Naive thymus-derived CD4-positive, alpha-beta T cell (primary cell): Measurements from ENCODE around the gene CD248. TPM values are rescaled to one million over a fixed set of nuclear protein-coding genes. Genes with fewer than 3 reads are reported as not detected.
A peak's percentile ranks its signal among the peaks of the same experiment; 100 is the strongest.

Source experiments
- ATAC-seq: fragments of 150-1000 bp; cut with Tn5 transposase; 2 replicates; pipeline ENCODE4 v1.10.0; 2021; ENCODE audit warnings: mild to moderate bottlenecking, moderate library complexity
- CTCF ChIA-PET: fragments of 350-600 bp; sonication (Branson Sonifier 250); formaldehyde crosslinking; loops from one replicate; lab custom pipeline; 2021; ENCODE audit warnings: antibody characterized with exemption; lab: Charles Lee
- POLR2A ChIA-PET: fragments of 350-600 bp; sonication (Branson Sonifier 250); formaldehyde crosslinking; loops from one replicate; lab custom pipeline; 2021; ENCODE audit warnings: antibody characterized with exemption, inconsistent platforms; lab: Charles Lee
- DNase-seq, 9 donors: peaks; one replicate each; pipeline versions ENCODE4 v3.0.0 to v3.0.0-alpha.2; 2020 to 2022; ENCODE audit warnings: mixed read lengths in 1 of 9
- H3K27ac ChIP-seq: one replicate; pipeline ENCODE4 v1.7.0; 2013; ENCODE audit warnings: mild to moderate bottlenecking, low read depth, low read length, moderate library complexity
- H3K27me3 ChIP-seq, 2 donors: one replicate each; pipeline ENCODE4 v1.7.0; 2013; ENCODE audit warnings: low read length in 2 of 2, mild to moderate bottlenecking in 2 of 2, moderate library complexity in 2 of 2; ENCODE audit not compliant: control insufficient read depth in 2 of 2, insufficient read depth in 2 of 2
- H3K36me3 ChIP-seq, 3 experiments: 1 replicate in 2 of 3; 2 replicates in 1 of 3; pipeline ENCODE4 v1.7.0; 2013; ENCODE audit warnings: low read length in 3 of 3, mild to moderate bottlenecking in 3 of 3, moderate library complexity in 1 of 3; ENCODE audit not compliant: insufficient read depth in 3 of 3, control insufficient read depth in 2 of 3
- H3K4me1 ChIP-seq, 2 donors: one replicate each; pipeline ENCODE4 v1.7.0; 2013; ENCODE audit warnings: low read length in 2 of 2, mild to moderate bottlenecking in 2 of 2, moderate library complexity in 1 of 2; ENCODE audit not compliant: control insufficient read depth in 2 of 2, insufficient read depth in 2 of 2
- H3K4me3 ChIP-seq: 2 replicates; pipeline ENCODE4 v1.7.0; 2013; ENCODE audit warnings: mild to moderate bottlenecking, low read length
- H3K9me3 ChIP-seq, 3 experiments: 1 replicate in 2 of 3; 2 replicates in 1 of 3; pipeline ENCODE4 v1.7.0; 2013; ENCODE audit warnings: low read length in 3 of 3; ENCODE audit not compliant: control insufficient read depth in 2 of 3
- H3K27ac Mint-ChIP-seq, 9 donors: one replicate each; pipeline ENCODE4 v1.8.0; 2020 to 2022; ENCODE audit warnings: mixed read lengths in 9 of 9, mild to moderate bottlenecking in 8 of 9, moderate library complexity in 5 of 9, inconsistent platforms in 2 of 9
- H3K27me3 Mint-ChIP-seq, 5 donors: one replicate each; pipeline ENCODE4 v1.8.0; 2021 to 2022; ENCODE audit warnings: mixed read lengths in 5 of 5, mild to moderate bottlenecking in 1 of 5
- H3K36me3 Mint-ChIP-seq, 5 donors: one replicate each; pipeline ENCODE4 v1.8.0; 2020 to 2022; ENCODE audit warnings: mixed read lengths in 5 of 5, mild to moderate bottlenecking in 3 of 5, inconsistent platforms in 1 of 5
- H3K4me1 Mint-ChIP-seq, 7 donors: one replicate each; pipeline ENCODE4 v1.8.0; 2020 to 2022; ENCODE audit warnings: mixed read lengths in 7 of 7, mild to moderate bottlenecking in 3 of 7, inconsistent platforms in 1 of 7
- H3K4me3 Mint-ChIP-seq, 10 donors: one replicate each; pipeline ENCODE4 v1.8.0; 2020 to 2022; ENCODE audit warnings: mild to moderate bottlenecking in 10 of 10, mixed read lengths in 10 of 10, moderate library complexity in 6 of 10, inconsistent platforms in 2 of 10
- H3K9me3 Mint-ChIP-seq, 11 donors: one replicate each; pipeline ENCODE4 v1.8.0; 2020 to 2022; ENCODE audit warnings: mixed read lengths in 11 of 11, mild to moderate bottlenecking in 4 of 11, inconsistent platforms in 1 of 11, moderate library complexity in 1 of 11
- intact Hi-C, 2 donors: fragments of 100-400 bp; cut with micrococcal nuclease; formaldehyde crosslinking; loops; one replicate each; pipeline ENCODE4 v1.15.1; 2023
- polyA plus RNA-seq, 2 donors: library from polyadenylated mRNA; unstranded; fragments of 300-500 nt; fragmentation: Illumina TruSeq; gene quantifications; one replicate each; pipeline ENCODE4 v1.2.3, GENCODE V29; 2021
- total RNA-seq, 6 experiments: library from RNA in 5 of 6; stranded (reverse) in 5 of 6; gene quantifications; 1 replicate in 5 of 6; 2 replicates in 1 of 6; pipeline ENCODE4 v1.2.3 and lab custom pipeline; 2021 to 2026

Gene CD248
- total and polyA plus RNA-seq, 7 experiments from 2014 or later, result 0.36 to 10.9 (median 2.5) TPM

DNA sequence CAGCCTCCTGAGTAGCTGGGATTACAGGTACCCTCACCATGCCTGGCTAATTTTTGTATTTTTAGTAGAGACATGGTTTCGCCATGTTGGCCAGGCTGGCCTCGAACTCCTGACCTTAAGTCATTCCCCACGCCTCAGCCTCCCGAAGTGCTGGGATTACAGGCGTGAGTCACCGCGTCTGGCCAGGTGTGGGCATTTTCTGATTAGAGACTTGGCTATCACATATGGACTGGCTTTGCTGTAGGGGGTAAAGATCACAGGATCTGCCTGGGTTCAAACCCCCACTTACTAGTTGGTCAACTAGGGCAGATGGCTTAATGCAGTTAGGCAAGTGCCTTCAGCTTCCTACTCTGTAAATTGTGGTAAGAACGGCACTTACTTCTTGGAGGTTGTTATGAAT lies 6.5 kb downstream of the CD248 start:
- Histone ChIP-seq H3K27me3 (no peaks in the 10 kb centered on the region), H3K9me3 (no peaks in the 10 kb centered on the region), H3K27ac (no peak overlapping the region), H3K36me3 (no peaks in the 10 kb centered on the region), H3K4me1 (peaks cover 11 to 29% of the 10 kb centered on the region in 2 donors), H3K4me3 (no peak overlapping the region)
- H3K4me1 Mint-ChIP-seq, result peaks cover 10 to 24% (median 19%) of the 10 kb centered on the region in 7 donors
- no peak overlapping the region for H3K4me3 Mint-ChIP-seq
- ATAC-seq (no peak), DNase-seq (no peak)
- H3K27ac Mint-ChIP-seq, result peak overlapping the region in 1 of 9 donors; percentile 2
- no peaks in the 10 kb centered on the region for H3K36me3 Mint-ChIP-seq
- no peaks in the 10 kb centered on the region for H3K9me3 Mint-ChIP-seq
- CTCF ChIA-PET, result interaction anchor here (0.6 to 4.6 kb wide), 4 partner anchors 19 to 80 kb away, joined by 3 to 58 read pairs (median 32); partner anchors contain the start of gene YIF1A
- peaks cover 0 to 2% (median 0%) of the 10 kb centered on the region in 5 donors for H3K27me3 Mint-ChIP-seq
- intact Hi-C loops, result no loop called here
- POLR2A ChIA-PET, result interaction anchor here (4.0 kb wide), 1 partner anchor 36 kb away, joined by 68 read pairs; the partner anchor contains the start of genes B4GAT1 and BRMS1

DNA sequence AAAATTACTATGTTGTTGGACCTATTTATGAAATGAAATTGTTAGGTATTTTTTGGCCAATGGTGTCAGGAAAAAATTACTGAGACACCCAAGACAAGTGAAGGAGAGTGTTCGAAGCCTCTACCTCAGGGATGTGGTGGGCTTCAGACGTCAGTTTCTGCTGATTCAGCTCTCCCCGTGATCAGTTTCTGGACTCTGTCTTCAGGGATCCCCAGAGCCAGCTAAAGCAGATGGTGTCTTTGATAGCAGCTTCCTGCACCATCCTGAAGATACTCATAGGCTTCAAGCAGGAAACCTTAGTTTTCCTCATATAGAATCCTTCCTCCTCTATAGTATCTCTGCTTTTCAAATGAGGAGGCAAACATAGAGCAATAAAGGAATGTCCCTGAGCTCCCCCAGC lies 7.4 kb downstream of the CD248 start:
- H3K27me3 Mint-ChIP-seq, result peaks cover 0 to 2% (median 0%) of the 10 kb centered on the region in 5 donors
- Histone ChIP-seq H3K36me3 (no peaks in the 10 kb centered on the region), H3K27me3 (no peaks in the 10 kb centered on the region), H3K4me1 (peaks cover 11 to 21% of the 10 kb centered on the region in 2 donors), H3K4me3 (no peak overlapping the region), H3K9me3 (no peaks in the 10 kb centered on the region), H3K27ac (no peak overlapping the region)
- peak overlapping the region in 1 of 9 donors; percentile 67 for H3K27ac Mint-ChIP-seq
- ChIA-PET CTCF (interaction anchor here (4.6 kb wide), 1 partner anchor 76 kb away, joined by 53 read pairs; no protein-coding TSS in a partner anchor), POLR2A (interaction anchor here (0.6 to 0.9 kb wide), 4 partner anchors 11 to 975 kb away, joined by 3 to 4 read pairs (median 3); no protein-coding TSS in a partner anchor)
- ATAC-seq, result no peak
- no peaks in the 10 kb centered on the region for H3K9me3 Mint-ChIP-seq
- no peaks in the 10 kb centered on the region for H3K36me3 Mint-ChIP-seq
- H3K4me1 Mint-ChIP-seq, result peaks cover 7 to 19% (median 13%) of the 10 kb centered on the region in 7 donors
- intact Hi-C loops, result no loop called here
- no peak overlapping the region for H3K4me3 Mint-ChIP-seq
- DNase-seq, result no peak

- Histone ChIP-seq H3K4me1 (no peaks in the 10 kb centered on the region), H3K4me3 (no peak overlapping the region), H3K27me3 (no peaks in the 10 kb centered on the region), H3K9me3 (no peaks in the 10 kb centered on the region), H3K36me3 (no peaks in the 10 kb centered on the region), H3K27ac (no peak overlapping the region)
- intact Hi-C loops, result no loop called here
- Mint-ChIP-seq H3K9me3 (no peaks in the 10 kb centered on the region), H3K27ac (no peak overlapping the region), H3K4me1 (no peaks in the 10 kb centered on the region), H3K27me3 (peaks cover 0 to 2% (median 0%) of the 10 kb centered on the region in 5 donors), H3K36me3 (no peaks in the 10 kb centered on the region), H3K4me3 (no peak overlapping the region)
- POLR2A ChIA-PET, result interaction anchor here (1.0 kb wide), 1 partner anchor 14 kb away, joined by 3 read pairs; the partner anchor contains the start of gene YIF1A
- no peak for DNase-seq
- no peak for ATAC-seq
- CTCF ChIA-PET, result interaction anchor here (0.9 to 2.2 kb wide), 2 partner anchors 9 to 86 kb away, joined by 4 read pairs; no protein-coding TSS in a partner anchor
Observed at GRCh38 chr11:66302656-66303055, 14.2 kb downstream of the CD248 start.

GRCh38 chr11:66299186-66299585 lies 17.7 kb downstream of the CD248 start:
- Mint-ChIP-seq H3K4me3 (no peak overlapping the region), H3K36me3 (no peaks in the 10 kb centered on the region), H3K27ac (no peak overlapping the region), H3K9me3 (no peaks in the 10 kb centered on the region), H3K27me3 (peaks cover 0 to 4% (median 0%) of the 10 kb centered on the region in 5 donors), H3K4me1 (no peaks in the 10 kb centered on the region)
- no peak overlapping the region for H3K4me3 ChIP-seq
- no peaks in the 10 kb centered on the region for H3K4me1 ChIP-seq
- intact Hi-C loops, result no loop called here
- no peaks in the 10 kb centered on the region for H3K36me3 ChIP-seq
- no peak for DNase-seq
- no peaks in the 10 kb centered on the region for H3K27me3 ChIP-seq
- ChIA-PET CTCF (interaction anchor here (0.6 kb wide), 1 partner anchor 98 kb away, joined by 3 read pairs; no protein-coding TSS in a partner anchor), POLR2A (interaction anchor here (1.4 to 1.8 kb wide), 2 partner anchors 10 to 11 kb away, joined by 3 to 7 read pairs; partner anchors contain the start of gene YIF1A)
- H3K9me3 ChIP-seq, result no peaks in the 10 kb centered on the region
- H3K27ac ChIP-seq, result no peak overlapping the region
- no peak for ATAC-seq

- Mint-ChIP-seq H3K27me3 (peaks cover 5 to 16% (median 10%) of the 10 kb centered on the region in 5 donors), H3K36me3 (peaks cover 0 to 2% (median 0%) of the 10 kb centered on the region in 5 donors), H3K4me3 (no peak overlapping the region), H3K27ac (no peak overlapping the region), H3K9me3 (no peaks in the 10 kb centered on the region), H3K4me1 (peaks cover 0 to 7% (median 4%) of the 10 kb centered on the region in 7 donors)
- ChIA-PET CTCF (interaction anchor here (0.7 to 0.9 kb wide), 2 partner anchors 14 to 28 kb away, joined by 3 read pairs; no protein-coding TSS in a partner anchor), POLR2A (interaction anchor here (1.8 kb wide), 1 partner anchor 10 kb away, joined by 7 read pairs; no protein-coding TSS in a partner anchor)
- no peak for ATAC-seq
- no peak overlapping the region for H3K27ac ChIP-seq
- peaks cover 0 to 6% of the 10 kb centered on the region in 2 donors for H3K27me3 ChIP-seq
- H3K36me3 ChIP-seq, result no peaks in the 10 kb centered on the region
- no peak overlapping the region for H3K4me3 ChIP-seq
- DNase-seq, result no peak
- intact Hi-C loops, result no loop called here
- no peaks in the 10 kb centered on the region for H3K4me1 ChIP-seq
- H3K9me3 ChIP-seq, result no peaks in the 10 kb centered on the region
Observed at GRCh38 chr11:66297610-66298009, 19.2 kb downstream of the CD248 start.

DNA sequence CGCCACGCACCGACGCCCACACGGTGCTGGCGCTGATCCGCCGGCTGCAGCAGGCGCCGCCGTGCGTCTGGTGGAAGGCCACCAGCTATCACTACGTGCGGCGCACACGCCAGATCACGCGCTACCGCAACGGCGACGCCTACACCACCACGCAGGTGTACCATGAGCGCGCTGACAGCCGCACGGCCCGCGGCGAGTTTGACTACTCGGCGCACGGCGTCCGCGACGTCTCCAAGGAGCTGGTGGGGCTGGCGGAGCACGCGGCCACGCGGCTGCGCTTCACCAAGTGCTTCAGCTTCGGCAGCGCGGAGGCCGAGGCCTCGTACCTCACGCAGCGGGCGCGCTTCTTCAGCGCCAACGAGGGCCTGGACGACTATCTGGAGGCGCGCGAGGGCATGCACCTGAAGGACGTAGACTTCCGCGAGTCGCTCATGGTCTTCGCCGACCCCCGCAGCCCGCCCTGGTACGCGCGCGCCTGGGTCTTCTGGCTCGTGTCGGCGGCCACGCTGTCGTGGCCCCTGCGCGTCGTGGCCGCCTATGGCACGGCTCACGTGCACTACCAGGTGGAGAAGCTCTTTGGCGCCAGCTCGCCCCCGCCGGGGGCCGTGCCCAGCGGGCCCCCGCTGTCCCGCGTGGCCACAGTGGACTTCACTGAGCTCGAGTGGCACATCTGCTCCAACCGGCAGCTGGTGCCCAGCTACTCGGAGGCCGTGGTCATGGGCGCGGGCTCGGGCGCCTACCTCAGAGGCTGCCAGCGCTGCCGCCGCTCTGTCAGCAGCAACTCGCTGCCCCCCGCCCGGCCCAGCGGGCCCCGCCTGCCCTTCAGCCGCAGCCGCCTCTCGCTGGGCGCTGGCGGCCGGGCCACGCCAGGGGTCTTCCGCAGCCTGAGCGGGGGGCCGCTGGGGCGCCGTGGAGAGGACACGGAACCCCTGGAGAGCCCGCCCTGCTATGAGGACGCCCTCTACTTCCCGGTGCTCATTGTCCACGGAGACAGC lies 21.9 kb downstream of the CD248 start:
- POLR2A ChIA-PET, result interaction anchor here (0.6 kb wide), 1 partner anchor 24 kb away, joined by 3 read pairs; no protein-coding TSS in a partner anchor
- Histone ChIP-seq H3K4me3 (no peak overlapping the region), H3K4me1 (peaks cover 3 to 4% of the 10 kb centered on the region in 2 donors), H3K27ac (no peak overlapping the region), H3K36me3 (no peaks in the 10 kb centered on the region), H3K9me3 (no peaks in the 10 kb centered on the region), H3K27me3 (peaks cover 0 to 7% of the 10 kb centered on the region in 2 donors)
- peaks cover 13 to 34% (median 13%) of the 10 kb centered on the region in 5 donors for H3K27me3 Mint-ChIP-seq
- H3K36me3 Mint-ChIP-seq, result peaks cover 0 to 4% (median 0%) of the 10 kb centered on the region in 5 donors
- DNase-seq, result no peak
- no peak overlapping the region for H3K4me3 Mint-ChIP-seq
- CTCF ChIA-PET, result no interaction called here
- peaks cover 6 to 23% (median 17%) of the 10 kb centered on the region in 7 donors for H3K4me1 Mint-ChIP-seq
- H3K27ac Mint-ChIP-seq, result peak overlapping the region in 1 of 9 donors; percentile 70
- ATAC-seq, result no peak
- intact Hi-C loops, result no loop called here
- peaks cover 0 to 1% (median 0%) of the 10 kb centered on the region in 11 donors for H3K9me3 Mint-ChIP-seq
